CD1c-positive myeloid dendritic cell (primary cell): ENCODE data around the gene FBLN1.
"Not testable (repeated sequence)": the region's sequence is repeated elsewhere in the genome, so short reads cannot be mapped to it uniquely, and the experiment has no call there.

ENCODE experiments used
- DNase-seq: peaks from one replicate; pipeline ENCODE4 v3.0.0-alpha.2; 2016; ENCODE audit errors: extremely low spot score

FBLN1 gene

DNA sequence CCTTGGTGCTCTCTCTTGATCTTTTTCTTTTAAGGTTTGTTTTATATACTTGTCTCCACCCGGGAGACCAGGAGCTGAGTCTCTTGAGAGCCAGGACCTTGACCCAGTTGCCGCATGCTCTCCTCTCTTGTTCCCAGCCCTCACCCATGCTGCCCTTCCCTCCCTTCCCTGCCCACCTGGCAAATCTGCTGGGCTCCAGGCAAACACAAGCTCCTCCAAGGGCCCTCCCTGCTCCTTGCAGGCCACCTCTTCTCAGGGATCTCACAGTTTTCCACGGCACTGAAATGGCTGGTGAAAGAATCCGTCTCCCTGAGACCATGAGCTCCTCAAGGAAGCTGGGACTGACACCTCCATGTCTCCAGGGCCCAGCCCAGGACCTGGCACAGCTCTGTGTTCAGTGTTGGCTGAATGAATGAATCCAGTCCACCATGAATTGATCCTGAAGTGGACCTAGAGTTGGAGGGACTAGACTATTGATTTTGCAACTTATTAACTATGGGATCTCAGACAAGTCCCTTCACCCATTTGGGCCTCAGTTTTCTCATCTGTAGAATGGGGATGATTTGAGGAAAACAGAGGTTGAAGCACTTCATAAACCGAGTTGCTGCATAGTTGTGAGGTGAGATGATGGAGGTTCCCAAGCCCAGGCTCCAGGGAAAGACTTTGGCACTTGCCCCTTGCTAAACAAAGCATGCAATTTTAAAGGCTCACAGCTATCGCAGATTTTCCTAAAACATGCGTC is 25.1 kb upstream of the FBLN1 start:
- DNase-seq = no peak

DNA sequence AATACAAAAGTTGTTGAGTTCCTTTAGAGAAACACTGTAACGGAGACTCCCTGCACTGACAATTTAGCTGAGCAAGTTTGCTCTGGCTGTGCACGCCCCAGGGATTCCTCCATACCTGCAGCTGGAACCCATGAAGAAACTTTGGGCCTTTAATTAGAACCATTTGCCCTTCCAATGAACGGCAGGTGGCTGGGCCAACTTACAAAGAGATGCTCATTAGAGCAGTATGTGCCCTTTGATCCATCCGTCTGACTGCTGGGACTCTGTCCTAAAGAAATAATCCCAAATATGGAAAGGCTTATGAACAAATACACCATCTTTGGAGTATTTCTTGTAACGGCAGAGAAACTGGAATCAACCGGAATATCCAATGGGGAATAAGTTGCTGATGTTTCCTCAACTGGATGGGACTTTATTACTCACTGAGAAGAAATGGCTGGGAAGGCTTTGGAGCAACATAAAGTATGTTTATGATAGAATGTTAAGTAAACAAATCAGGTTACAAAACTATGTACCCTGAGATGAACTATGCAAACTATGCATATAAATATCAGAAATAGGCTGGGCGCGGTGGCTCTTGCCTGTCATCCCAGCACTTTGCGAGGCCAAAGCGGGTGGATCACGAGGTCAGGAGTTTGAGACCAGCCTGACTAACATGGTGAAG is 24.4 kb upstream of the FBLN1 start:
- no peak for DNase-seq

DNA sequence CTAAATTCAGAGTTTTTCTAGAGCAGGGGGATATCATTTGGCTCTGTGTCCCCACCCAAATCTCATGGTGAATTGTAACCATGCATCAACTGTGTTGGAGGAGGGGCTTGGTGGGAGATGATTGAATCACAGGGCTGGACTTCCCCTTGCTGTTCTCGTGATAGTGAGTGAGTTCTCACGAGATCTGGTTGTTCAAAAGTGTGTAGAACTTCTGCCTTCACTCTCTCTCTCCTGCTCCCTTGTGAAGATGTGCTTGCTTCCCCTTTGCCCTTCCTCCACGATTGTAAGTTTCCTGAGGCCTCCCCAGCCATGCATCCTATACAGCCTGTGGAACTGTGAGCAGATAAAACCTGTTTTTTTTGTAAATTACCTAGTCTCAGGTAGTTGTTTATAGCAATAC is 22.0 kb upstream of the FBLN1 start:
- no peak for DNase-seq

DNA sequence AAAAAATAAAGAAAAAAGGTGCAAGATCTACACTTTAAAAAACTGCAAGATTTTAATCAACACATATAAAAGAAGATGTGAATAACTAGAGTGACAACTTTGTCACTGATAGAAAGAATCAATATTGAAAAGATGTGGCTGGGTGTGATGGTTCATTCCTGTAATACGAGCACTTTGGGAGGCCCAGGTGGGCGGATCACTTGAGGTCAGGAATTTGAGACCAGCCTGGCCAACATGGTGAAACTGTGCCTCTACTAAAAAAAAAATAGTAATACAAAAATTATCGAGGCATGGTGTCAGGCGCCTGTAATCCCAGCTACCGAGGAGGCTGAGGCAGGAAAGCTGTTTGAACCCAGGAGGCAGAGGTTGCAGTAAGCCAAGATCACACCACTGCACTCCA is 21.0 kb upstream of the FBLN1 start:
- no peak for DNase-seq

DNA sequence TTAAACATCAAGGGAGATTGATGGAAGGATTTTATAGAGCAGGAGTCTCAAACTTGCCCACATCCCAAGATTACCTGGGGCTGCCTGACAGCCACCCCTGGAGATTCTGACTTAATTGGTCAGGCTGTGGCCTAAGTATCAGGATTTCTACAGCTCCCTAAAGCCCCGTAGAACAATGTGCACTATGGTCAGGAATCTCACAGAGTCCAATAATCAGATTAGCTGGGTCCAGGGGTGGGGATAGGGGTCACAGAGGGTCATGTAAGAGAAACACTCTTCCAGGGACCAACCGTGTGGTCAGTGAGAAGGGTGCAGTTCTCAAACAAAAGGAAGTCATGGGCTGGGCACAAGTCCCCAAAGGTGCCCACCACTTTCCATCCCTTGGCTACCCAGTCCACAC is 20.5 kb upstream of the FBLN1 start:
- no peak for DNase-seq

DNA sequence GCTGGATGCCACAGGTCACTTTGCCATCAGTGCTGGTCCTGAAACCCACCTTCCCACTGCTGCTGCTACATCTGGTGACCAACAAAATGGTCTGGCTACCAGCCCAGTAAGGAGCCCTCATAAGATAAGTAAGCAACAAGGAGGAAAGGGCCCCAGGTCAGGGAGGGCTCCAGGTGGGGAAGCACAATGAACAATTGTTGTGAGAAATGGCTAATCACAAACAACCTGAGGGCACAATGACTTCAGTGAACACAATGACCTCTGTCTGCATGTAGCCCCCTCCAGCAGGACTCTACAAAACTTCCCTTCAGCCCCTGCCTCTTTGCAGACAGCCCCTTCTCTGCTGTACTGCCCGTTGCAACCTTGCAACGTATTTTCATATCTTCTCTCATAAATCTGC is 19.4 kb upstream of the FBLN1 start:
- DNase-seq = no peak

DNA sequence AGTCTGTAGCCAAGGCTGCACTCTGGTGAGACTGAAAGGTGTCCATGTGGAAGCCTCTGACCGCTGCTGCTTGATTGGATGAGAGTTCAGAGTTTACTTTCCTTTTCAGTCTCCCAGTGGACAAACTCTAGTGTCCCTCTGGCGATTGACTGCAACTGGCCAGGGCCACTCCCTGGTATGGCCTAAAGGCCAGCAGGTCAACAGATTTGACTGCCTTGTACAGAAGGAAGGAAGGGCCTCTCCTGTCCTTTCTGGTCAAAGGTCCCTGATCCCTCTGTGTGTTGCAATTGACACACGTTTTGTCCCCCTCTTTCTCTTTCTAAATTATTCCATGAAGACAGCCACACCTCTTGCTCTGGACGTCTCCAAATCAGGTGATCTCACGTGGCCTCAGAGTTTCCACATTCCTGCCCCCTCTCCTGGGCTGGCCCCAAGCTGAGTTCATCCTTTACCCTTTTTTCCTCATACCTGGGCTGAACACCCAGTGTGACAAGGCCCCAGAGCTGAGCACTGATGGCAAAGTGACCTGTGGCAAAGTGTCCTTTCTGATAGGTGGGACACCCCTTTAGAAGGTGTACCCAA is 18.7 kb upstream of the FBLN1 start:
- DNase-seq = no peak

DNA sequence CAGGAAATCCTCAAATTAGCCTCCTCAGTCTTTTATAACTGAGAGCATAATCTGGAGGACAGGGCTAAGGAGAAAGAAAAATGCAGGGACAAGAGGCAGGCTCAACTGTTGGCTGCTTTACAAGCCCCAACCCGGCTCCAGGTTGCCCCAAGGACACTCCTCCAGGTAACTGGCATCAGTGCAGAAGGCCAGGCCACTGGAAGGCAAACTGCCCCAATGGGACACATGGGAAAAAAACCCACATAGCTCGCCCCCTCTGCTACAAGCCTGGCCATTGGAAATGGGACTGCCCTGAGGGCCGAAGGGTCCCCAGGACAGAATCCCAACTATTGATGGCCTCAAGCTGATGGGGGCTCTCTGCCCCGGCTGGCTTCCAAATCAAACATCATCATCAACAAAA is 17.9 kb upstream of the FBLN1 start:
- DNase-seq = no peak

DNA sequence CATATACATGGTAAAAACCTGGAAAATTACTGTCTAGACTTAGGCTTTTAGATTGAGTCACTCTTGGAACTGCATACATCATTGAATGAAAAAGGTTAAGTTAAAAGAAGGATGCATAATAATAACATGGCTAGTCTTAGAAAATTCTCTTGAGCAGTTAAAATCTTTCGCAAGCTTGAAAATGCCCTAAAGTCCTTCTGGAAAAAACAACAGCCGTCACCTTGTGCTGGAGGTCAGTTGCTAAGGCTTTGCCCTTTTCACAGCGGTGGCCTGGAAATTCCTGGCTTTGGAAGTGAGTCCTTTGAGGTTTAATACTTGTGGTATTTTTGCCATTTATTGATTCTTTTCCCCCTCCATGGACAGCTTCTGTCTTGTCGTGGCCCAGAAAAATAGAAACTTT is 17.4 kb upstream of the FBLN1 start:
- no peak for DNase-seq

DNA sequence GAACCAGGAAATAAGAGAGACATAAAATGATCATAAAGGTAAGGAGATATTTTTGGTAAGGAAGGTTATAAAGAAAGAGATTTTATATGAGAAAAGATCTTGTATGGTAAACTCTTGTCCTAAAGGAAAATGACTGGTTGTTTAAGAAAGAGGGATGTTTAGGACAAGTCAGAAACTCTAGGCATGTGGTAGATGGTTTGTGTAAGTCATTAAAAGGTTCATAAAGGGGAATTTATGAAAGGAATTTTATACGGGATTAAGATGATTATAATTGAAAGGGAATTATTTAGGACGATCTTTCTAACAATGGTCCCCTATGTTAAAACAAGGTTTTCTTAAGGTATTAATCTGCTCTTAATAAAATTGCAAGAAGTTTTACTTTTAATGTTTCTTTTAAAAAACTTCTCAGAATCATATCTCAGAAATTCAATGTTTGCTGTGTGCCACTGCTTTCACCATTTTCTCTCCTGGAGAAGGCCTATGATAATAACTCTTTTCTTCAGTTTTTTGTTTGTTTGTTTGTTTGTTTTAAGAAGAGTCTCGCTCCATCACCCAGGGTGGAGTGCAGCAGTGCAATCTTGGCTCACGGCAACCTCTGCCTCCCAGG is 13.8 kb upstream of the FBLN1 start:
- DNase-seq = no peak

DNA sequence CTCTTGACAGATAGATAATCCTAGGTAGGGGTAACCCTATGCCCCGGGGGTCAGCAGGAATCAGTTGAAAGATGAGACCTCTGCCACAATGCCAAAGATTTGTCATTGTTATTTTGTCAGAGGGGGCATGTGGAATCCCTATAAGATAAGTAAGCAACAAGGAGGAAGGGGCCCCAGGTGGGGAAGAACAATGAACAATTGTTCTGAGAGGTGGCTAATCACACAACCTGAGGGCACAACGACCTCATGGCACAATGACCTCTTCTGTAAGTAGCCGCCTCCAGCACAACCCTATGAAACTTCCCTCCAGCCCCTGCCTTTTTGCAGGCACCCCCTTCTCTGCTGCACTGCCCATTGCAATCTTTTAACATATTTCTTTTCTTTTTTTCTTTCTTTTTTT is 11.8 kb upstream of the FBLN1 start:
- no peak for DNase-seq

DNA sequence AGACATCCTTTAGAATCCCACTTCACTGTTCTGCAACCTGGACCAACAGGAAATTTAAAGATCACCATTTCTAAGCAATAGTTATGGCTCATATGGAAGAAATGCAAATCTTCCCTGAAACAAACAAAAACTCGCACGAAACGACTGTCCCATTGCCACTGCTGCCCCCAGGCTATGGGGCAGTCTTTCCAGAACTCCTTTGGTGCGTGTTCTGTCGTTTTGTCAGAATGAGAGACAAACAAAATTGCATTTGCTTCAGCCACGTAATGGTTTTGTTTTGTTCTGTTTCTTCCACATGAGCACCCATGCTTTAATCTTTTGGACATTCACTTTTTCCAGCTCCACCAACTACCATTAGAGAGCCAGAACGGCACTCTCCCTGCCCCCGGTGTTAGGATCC is 10.8 kb upstream of the FBLN1 start:
- DNase-seq = no peak

DNA sequence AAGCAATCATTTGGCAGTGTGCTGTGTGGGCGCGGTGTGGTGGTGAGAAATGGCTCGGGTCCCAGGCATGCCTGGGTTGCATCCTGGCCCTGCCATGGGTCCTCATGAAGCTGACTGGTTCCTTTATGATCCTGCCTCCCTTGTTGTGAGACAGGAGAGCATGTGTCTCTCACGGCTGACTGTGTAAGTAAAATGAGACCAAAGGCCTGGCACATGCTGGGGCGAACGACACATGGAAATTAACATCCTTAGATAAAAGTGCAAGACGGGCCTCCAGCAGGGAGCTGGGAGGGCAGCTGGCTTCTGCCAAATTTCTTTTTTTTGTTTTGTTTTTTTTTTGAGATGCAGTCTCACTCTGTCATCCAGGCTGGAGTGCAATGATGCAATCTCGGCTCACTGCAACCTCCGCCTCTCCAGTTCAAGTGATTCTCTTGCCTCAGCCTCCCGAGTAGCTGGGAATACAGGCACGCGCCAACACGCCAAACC is 9.4 kb upstream of the FBLN1 start:
- no peak for DNase-seq

DNA sequence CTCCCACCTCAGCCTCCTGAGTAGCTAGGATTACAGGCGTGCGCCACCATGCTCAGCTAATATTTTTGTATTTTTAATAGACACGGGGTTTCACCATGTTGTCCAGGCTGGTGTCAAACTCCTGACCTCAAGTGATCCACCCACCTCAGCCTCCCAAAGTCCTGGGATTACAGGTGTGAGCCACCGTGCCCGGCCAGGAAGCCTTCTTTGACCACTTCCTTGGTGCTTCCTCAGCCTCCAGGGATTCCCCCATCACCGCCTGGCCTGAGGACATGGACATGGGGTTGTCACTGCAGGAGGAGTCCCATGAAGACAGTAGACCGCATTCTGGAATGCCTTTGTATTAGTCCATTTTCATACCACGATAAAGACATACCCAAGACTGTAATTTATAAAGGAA is 8.4 kb upstream of the FBLN1 start:
- not testable (repeated sequence) for DNase-seq

DNA sequence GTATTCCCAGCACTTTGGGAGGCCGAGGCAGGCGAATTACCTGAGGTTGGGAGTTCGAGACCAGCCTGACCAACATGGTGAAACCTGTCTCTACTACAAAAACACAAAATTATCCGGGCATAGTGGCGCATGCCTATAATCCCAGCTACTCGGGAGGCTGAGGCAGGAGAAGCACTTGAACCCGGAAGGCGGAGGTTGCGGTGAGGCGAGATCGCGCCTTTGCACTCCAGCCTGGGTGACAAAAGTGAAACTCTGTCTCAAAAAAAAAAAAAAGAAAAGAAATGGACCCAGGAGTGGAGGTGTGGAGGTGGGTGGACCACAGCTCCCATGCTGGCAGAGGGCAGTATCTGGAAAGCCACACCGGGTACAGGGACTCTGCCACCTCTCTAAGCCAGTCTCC is 7.1 kb upstream of the FBLN1 start:
- not testable (repeated sequence) for DNase-seq

DNA sequence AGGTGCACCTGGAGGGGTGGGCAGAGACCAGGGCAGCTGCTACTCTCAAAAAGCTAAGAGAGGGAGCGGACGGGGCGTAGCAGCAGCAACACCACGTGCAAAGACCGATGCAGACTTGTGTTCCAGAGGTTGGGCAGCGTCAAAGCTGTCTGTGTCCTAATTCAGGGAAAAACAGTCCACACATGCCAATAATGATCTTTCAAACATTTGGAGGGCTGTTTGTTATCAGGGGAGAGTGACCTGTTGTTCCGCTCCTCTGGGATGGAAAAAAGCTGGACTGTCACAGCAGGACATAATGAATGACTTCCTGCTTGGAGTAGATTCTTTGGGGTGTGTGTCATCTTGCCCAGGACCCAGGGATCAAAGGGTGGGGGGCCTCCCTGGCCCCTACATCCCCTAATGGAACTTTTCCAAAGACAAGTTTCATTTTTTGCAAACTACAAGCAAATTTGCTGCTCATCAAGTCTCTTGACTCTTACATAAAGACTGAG is 6.2 kb upstream of the FBLN1 start:
- DNase-seq = no peak

DNA sequence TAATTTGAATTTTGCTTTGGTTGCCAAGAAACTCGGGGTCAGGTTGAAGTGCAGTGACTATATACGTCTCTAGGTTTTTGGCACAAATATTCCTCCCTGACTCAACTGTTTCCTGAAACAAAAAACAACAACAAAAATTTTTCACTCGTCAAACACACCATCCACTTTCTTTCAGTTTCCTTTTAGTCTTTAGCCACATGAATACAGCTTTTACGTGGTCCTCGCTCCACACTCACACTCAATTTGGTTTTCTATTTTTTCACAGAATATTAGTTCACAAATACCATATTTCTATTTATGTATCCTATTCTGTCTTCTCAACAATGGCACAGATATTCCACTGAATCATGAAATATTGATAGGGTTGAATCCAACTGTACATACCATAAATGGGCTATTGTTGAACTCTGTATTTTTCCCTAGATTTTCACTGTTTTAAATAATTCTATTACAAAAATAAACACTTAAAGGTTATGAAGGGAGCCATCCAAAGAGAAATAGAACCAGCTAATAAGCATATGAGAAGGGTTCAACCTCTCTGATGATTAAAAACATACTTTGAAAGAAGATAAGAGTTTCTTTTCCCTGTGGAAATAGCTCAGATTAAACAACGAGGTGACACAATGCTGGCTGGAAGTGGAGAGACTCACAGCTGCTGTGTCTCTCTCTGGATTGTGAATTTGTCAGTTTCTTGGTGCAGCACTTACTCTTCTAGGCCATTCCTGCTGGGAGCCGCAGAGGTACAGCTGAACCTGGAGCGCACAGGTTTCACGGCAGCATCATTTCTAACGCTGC is 5.1 kb upstream of the FBLN1 start:
- DNase-seq = no peak

DNA sequence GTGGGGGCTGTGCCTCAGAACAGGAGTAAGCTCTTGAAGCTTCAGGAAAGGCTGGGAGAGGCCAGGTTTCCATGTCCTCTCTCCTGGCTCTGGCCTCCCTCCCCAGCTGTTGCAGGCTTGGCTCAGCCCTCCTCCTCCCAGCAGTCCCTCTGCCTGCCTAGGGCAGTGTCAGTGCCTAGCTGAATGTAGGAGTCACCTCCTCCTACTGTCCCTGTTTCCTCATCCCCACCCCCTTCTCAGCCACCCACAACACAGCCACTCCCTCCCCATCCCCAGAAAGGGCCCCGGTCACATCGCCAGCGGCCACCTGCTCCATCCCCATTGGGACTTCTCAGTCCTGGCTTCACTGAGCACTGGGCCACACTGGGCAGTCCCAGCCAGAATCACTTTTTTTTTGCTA is 2.9 kb upstream of the FBLN1 start:
- no peak for DNase-seq

DNA sequence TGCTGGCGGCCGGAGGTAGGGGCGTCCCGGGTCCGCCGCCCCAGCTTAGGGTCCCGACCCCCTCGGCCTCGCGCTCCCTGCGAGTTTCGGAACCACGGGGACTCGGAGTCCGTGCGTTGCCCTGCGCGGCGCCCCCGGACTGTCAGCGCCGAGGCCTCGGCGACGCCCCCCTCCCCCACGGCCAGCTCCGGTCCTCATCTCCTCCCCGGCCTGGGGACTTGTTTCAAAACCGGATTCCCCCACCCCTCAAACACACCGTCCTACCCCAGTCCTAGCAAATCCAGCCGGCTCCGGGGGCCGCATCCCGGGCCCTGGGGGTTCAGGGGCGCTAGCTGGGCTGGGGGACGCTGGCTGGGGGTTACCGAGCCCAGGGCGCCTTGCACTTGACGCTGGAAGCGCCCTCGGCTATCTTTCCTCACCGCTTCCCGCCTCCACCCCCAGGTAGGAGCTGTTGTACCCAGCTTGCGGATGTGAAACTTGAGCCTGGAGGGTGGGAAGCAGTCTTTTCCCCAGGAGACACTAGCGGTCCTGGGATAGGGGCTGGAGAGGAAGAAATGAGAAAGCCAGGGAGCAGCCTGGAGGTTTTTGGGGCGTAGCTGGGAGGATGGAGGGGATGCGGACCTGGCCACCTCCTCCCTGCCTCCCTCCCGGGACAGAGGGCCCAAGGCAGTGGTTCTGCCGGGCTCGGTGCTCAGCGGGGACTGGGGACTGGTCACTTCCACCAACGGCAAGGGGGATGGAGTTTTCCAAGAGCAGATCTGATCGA is 550 bp downstream of the FBLN1 start:
- DNase-seq = no peak

DNA sequence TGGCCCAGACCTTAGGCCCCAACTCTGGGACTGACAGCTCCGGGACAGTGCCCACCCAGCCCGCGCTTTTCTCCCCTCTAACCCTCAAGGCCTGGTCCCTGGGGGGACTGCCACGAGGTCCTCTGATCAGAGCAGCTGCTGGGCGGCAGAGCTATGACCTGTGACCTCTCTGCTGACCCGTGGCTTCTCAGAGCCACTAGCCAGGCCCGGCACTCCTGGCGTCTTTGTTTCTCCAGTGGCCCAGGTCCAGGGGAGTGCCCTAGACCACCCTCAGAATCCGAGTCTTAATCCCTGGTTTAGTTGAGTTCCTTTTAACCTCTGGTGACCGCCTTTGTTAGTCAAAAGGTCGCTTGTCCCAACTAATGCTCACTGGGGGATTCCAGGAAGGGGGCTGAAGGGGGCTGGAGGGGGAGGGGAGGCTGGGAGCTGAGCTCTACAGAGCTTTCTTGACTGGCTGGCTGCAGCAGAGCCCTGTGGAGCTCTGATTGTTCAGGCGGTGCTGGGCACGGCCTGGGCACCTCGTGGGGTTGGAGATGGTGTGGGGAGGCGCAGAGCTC is 1.2 kb downstream of the FBLN1 start:
- no peak for DNase-seq
